Aorta (tissue), 5 donors: ENCODE data around the gene ADCY5. TPM values are rescaled to one million over a fixed set of nuclear protein-coding genes. Genes with fewer than 3 reads are reported as not detected.
A peak's percentile ranks its signal among the peaks of the same experiment; 100 is the strongest.

Source experiments
- ATAC-seq: fragments of 200-7000 bp; cut with Tn5 transposase; one replicate; pipeline ENCODE4 v1.9.1; 2022; ENCODE audit warnings: moderate library complexity; ENCODE audit not compliant: low FRiP score
- DNase-seq, 2 donors: peaks; one replicate each; pipeline ENCODE4 v3.0.0-alpha.2; 2020
- H3K27ac ChIP-seq, 2 donors: one replicate each; pipeline ENCODE4 v1.5.1; 2013; ENCODE audit warnings: low read length in 2 of 2, mild to moderate bottlenecking in 2 of 2, moderate library complexity in 2 of 2, control low read depth in 1 of 2, inconsistent platforms in 1 of 2, low read depth in 1 of 2
- H3K27me3 ChIP-seq, 2 donors: one replicate each; pipeline ENCODE4 v1.6.1; 2013; ENCODE audit warnings: control low read depth in 1 of 2, low read length in 1 of 2, mild to moderate bottlenecking in 1 of 2, moderate library complexity in 1 of 2; ENCODE audit not compliant: insufficient read depth in 2 of 2, control insufficient read depth in 1 of 2
- H3K36me3 ChIP-seq, 2 donors: one replicate each; pipeline ENCODE4 v1.6.1; 2013; ENCODE audit warnings: control low read depth in 1 of 2, low read length in 1 of 2, mild to moderate bottlenecking in 1 of 2; ENCODE audit not compliant: insufficient read depth in 2 of 2, control insufficient read depth in 1 of 2
- H3K4me1 ChIP-seq, 2 donors: one replicate each; pipeline ENCODE4 v1.6.1; 2013; ENCODE audit warnings: low read length in 2 of 2, control low read depth in 1 of 2, mild to moderate bottlenecking in 1 of 2, moderate library complexity in 1 of 2; ENCODE audit not compliant: insufficient read depth in 2 of 2, control insufficient read depth in 1 of 2
- H3K4me3 ChIP-seq, 2 donors: one replicate each; pipeline ENCODE4 v1.5.1; 2013; ENCODE audit warnings: low read length in 2 of 2, control low read depth in 1 of 2, mild to moderate bottlenecking in 1 of 2
- H3K9me3 ChIP-seq: one replicate; pipeline ENCODE4 v1.6.1; 2013; ENCODE audit warnings: mild to moderate bottlenecking, low read length; ENCODE audit not compliant: control insufficient read depth
- WGBS, 2 donors: extraction: QIAGEN DNeasy Blood & Tissue Kit; methylation state at CpG; one replicate each; pipeline ENCODE4 v1.1.7; 2013; 5-methylcytosine and 5-hydroxymethylcytosine counted together
- intact Hi-C, 2 donors: fragments of 100-400 bp; cut with DNase I; formaldehyde crosslinking; loops; one replicate each; pipeline versions ENCODE4 v1.14.2 to v1.15.0; 2022
- polyA plus RNA-seq, 2 donors: library from polyadenylated mRNA; stranded (reverse); fragments of 200-250 nt; gene quantifications; one replicate each; pipeline ENCODE4 v1.2.3, GENCODE V29; 2013
- total RNA-seq, 2 donors: library from RNA; stranded (reverse); fragmentation: NEBNext Ultra II Directional; extraction: Animal tissue kit (Norgen Biotek cat#: 25700); gene quantifications; one replicate each; pipeline ENCODE4 v1.2.1, GENCODE V29; 2021
- donor health status: healthy with polysubstance abuse.
- donor health status: Bipolar disorder and iron deficiency.
- donor health status: DM: no; HTN: no; CAD: no.
- donor health status: DM: no; HTN: no; CAD: no.
- donor health status: DM: yes; HTN: yes; CAD: no.

Gene ADCY5
- total and polyA plus RNA-seq, 4 donors = 6.6 to 72.7 (median 40.9) TPM

DNA sequence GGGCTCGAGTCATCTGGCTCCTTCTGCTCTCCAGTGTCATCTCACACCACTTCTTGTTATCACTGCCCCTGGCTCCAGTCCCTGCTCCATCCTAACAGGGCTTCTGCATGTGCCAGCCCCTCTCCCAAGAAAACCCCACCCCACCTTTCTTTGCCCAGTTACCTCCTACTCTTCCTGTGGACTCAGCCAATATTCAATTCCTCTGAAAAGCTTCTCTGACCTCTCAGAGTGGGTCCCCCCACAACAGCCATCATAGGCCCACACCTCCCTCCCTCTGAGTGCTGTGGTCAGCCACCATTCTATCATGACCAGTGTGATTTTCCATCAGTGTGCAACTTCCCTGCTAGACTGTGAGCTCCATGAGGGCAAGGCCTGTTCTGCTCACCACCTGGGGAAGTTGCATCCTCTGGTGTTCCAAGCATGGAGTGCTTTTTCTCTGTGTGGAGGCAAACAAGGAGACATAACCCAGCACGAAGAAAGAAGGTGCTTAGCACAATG is 71.6 kb downstream of the ADCY5 start:
- H3K4me3 ChIP-seq = no peak overlapping the region
- H3K4me1 ChIP-seq = peaks cover 0 to 1% of the 10 kb centered on the region in 2 donors
- H3K27ac ChIP-seq = peak overlapping the region; percentile 45 to 56
- WGBS, 2 donors = 45 to 47% methylated on average over 2 of the region's 2 CpGs
- no peaks in the 10 kb centered on the region for H3K36me3 ChIP-seq
- intact Hi-C loops = loop anchor here in 1 of 2 donors (10.0 kb wide), 1 partner anchor 68 kb away; the partner anchor contains the start of gene ADCY5
- no peaks in the 10 kb centered on the region for H3K27me3 ChIP-seq
- no peaks in the 10 kb centered on the region for H3K9me3 ChIP-seq
- no peak for DNase-seq
- no peak for ATAC-seq

DNA sequence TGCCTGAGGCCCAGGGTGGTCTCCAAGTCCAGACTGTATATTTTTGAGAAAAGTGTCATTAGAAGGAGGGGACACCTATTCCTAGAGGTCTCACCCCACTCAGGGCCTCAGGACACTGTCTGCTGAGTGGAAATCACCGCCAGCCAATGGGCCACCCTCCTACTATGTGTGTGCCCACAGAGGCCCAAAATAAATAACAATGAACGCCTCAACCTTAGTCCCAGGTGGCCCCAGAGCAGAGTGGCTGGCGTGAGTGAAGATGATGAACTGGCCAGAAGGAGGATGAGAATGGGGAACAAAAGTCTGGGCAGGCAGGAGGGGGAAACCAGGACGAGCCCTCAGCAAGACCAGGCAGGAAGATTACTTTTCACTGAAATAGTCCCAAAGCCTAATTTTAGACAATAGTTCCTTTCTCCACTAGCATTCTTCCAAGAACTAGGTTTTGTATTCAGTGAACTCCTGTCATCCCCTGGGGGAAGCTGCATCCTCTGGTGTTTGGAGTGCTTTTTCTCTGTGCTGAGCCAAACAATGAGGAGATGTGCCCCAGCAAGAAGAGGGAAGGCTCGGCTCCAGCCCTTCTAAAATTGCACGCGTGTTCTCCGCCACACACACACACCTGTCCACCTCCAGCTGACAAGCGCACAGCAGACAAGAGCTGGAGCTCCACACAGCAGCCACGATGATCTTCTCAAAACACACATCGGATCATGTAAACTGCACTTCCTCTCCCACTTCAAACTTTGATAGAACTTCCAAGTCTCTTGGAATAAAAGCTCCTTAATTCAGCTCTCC is 72.2 kb downstream of the ADCY5 start:
- intact Hi-C loops = loop anchor here in 1 of 2 donors (10.0 kb wide), 1 partner anchor 68 kb away; the partner anchor contains the start of gene ADCY5

DNA sequence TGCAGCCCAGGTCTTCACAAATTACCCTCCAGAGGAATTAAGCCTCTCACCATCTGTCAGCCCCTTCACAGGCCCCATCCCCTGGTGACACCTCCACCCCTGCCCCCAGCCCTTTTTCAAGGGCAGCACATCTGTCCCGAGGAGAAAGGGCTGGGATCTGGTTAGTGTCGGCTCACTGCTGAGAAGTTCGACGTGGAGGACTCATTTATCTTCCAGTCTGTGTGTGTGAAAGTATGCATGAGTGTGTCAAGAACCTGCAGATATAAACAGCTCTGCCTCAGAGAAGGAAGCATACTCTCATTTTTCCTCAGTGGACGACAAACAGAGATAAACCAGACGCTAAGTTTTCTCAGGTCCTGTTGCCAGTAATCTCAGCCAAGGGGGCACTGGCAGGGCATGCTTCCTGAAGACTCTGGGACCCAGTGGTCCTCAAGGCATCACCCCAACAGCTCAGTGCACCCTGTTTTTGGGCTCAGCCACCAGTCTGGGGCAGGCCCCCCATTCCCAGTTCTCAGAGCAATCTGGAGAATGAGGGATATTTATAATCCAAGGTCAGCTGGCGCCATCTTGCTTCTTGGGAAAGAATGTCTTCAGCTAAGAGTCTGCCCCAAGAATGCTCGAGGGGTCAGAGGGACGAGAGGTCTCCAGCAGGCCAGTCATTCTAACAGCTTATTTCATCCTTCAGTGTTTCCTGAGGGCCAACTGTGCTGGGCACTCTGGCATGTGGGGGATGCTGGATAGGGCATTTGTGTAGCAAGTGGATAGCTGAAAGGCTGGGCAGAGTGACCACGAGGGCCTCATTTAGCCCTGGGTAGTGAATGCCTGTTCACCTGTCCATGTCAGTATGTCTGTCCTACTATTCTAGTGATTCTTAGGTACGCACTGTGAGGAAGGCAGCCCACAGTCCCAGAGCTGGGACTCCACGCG is 73.6 kb downstream of the ADCY5 start:
- H3K4me1 ChIP-seq = peaks cover 1 to 9% of the 10 kb centered on the region in 2 donors
- H3K27ac ChIP-seq = peak overlapping the region; percentile 29 to 48
- whole genome bisulfite sequencing, 2 donors = 51 to 55% methylated on average over 13 of the region's 13 CpGs
- no peaks in the 10 kb centered on the region for H3K9me3 ChIP-seq
- intact Hi-C loops = loop anchor here in 1 of 2 donors (10.0 kb wide), 1 partner anchor 70 kb away; the partner anchor contains the start of gene ADCY5
- H3K4me3 ChIP-seq = no peak overlapping the region
- ATAC-seq (no peak), DNase-seq (no peak)
- H3K36me3 ChIP-seq = no peaks in the 10 kb centered on the region
- H3K27me3 ChIP-seq = no peaks in the 10 kb centered on the region

More for the DNA sequence above, 72.2 kb downstream of the ADCY5 start:
- H3K4me3 ChIP-seq = no peak overlapping the region
- DNase-seq = no peak
- 29 to 32% methylated on average over 11 of the region's 11 CpGs for WGBS, 2 donors
- H3K27me3 ChIP-seq = no peaks in the 10 kb centered on the region
- peak overlapping the region; percentile 11 to 45 for H3K27ac ChIP-seq
- H3K36me3 ChIP-seq = no peaks in the 10 kb centered on the region
- ATAC-seq = no peak
- peaks cover 1 to 5% of the 10 kb centered on the region in 2 donors for H3K4me1 ChIP-seq
- no peaks in the 10 kb centered on the region for H3K9me3 ChIP-seq

DNA sequence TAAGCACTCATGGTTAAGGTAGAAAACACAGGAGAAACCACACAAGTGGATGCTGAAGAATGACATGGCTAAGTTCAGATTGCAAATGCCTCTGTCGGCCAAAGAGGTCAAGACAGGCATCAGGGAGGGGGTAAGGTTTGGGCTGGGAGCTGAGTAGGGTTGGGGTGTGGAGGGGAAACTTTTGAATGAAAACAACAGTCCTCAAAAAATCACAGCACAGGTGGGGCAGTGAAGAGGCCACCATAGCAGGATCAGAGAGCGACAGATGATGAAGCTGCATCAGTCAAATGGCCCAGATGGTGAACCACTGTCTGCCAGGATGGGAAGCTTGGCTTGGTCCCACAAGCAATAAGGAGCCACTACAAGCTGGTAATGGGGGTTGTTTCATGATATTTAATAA is 74.9 kb downstream of the ADCY5 start:
- H3K4me1 ChIP-seq = peaks cover 1 to 9% of the 10 kb centered on the region in 2 donors
- no peaks in the 10 kb centered on the region for H3K27me3 ChIP-seq
- no peak for DNase-seq
- no peaks in the 10 kb centered on the region for H3K36me3 ChIP-seq
- H3K4me3 ChIP-seq = no peak overlapping the region
- no peaks in the 10 kb centered on the region for H3K9me3 ChIP-seq
- intact Hi-C loops = loop anchor here in 1 of 2 donors (10.0 kb wide), 1 partner anchor 71 kb away; the partner anchor contains the start of gene ADCY5
- H3K27ac ChIP-seq = peak overlapping the region in 1 of 2 donors; percentile 5
- ATAC-seq = no peak
- whole genome bisulfite sequencing, 2 donors = 55 to 60% methylated on average over 2 of the region's 2 CpGs

DNA sequence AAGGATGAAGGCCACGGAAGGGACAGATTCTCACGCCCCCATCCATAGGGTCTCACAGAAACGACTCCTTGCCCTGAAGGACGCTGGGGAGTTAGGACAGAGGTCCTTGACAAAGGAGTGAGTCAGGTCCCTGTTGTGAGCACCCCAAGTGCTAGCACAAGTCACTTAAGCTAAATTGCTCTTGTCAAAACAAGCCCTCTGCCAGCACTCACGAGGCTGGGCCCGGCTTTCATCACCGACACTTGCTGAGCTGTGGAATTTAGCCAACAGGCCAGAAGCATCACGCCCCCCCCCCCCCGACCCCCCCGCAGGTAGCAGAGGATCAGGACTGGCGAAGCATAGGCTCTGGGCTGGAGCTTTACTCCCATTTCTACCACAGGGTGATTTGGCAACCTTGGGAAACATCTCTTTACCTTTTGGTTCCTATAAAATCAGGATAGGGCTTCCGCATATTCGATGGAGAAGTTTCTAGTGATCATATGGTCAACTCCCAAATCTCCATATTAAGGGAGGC is 75.4 kb downstream of the ADCY5 start:
- no peak for ATAC-seq
- Histone ChIP-seq H3K36me3 (no peaks in the 10 kb centered on the region), H3K27me3 (no peaks in the 10 kb centered on the region), H3K9me3 (no peaks in the 10 kb centered on the region), H3K27ac (peak overlapping the region; percentile 43 to 84), H3K4me1 (peaks cover 1 to 9% of the 10 kb centered on the region in 2 donors), H3K4me3 (no peak overlapping the region)
- no peak for DNase-seq
- 15 to 17% methylated on average over 12 to 13 of the region's 13 CpGs for WGBS, 2 donors
- intact Hi-C loops = loop anchor here in 1 of 2 donors (10.0 kb wide), 1 partner anchor 71 kb away; the partner anchor contains the start of gene ADCY5

DNA sequence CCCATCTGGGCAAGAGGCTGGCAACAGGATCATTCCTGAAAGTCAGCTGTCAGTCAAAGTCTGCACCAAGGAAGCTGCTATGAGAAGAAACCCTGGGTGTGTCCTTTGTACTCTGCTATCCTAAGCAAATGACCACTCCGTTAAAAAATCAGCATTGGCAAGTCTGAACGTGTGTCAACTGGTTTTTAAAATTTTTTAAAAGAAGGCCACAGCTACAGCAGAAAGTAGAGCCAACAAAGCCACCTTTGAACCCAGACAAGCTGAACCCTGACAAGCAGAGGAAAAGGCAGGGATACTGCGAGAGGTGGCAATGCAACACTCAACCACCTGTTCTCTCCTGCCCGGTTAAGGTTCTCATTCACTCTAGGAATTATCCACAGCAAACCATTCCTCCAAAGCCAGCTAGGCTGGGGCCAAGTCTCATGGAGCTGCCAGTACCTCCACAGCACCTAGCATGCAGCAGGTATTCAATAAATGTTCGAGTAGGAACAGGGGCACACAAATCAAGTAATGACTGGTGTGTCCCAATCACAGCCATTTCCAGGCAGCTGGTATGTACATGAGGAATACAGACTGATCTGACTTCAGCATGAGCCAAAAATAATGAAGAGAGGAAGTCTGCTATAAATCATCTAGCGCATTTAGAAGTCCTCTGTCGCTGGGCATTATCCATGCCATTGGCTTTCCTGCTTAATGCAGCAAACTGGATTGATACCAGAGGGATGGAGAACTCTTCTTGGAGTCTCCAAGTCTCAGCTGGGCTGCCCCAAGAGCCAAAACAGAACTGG is 76.0 kb downstream of the ADCY5 start:
- peaks cover 1 to 9% of the 10 kb centered on the region in 2 donors for H3K4me1 ChIP-seq
- no peak overlapping the region for H3K4me3 ChIP-seq
- 20 to 22% methylated on average over 7 of the region's 7 CpGs for WGBS, 2 donors
- ATAC-seq (no peak), DNase-seq (no peak)
- H3K36me3 ChIP-seq = no peaks in the 10 kb centered on the region
- no peaks in the 10 kb centered on the region for H3K9me3 ChIP-seq
- intact Hi-C loops = loop anchor here in 1 of 2 donors (10.0 kb wide), 1 partner anchor 72 kb away; the partner anchor contains the start of gene ADCY5
- peak overlapping the region; percentile 43 to 84 for H3K27ac ChIP-seq
- H3K27me3 ChIP-seq = no peaks in the 10 kb centered on the region

DNA sequence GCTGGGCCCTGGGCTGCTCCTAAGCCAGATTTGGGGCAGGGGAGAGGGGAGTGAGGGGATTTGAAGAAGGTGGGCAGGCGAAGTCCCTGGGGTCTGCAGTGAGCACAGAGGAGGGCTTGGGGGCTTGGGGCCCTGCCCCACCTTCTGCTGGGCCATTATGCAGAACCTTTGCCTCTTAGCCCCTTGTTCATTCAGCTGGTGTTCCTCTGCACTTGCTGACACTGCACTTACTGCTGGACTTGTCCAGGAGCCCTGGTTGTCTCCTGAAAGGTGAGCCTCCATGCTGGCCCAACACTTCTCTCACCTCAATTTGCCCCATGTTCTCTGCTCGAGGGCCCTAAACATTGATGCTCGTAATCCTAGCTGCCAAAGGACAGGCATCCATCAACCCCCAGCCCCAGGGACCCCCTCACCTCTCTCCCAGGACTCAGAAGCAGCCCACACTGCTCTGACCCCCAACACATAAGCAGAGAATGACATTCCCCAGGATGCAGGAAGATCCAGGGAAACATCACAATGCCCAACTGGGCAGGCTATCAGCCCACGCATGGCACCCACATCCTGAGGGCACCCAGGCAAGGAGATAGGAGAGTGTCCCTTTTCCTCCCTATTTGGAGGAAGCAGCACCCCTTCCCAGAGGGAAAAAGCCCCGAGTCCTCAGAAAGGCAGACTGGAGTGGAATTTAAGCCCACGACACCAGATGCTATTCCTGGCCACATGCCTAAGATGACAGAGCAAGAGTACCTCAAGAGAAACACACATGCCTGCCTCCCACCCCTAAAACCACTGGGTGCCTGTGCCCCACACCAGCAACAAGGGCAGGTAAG is 76.8 kb downstream of the ADCY5 start:
- H3K4me1 ChIP-seq = peaks cover 0 to 9% of the 10 kb centered on the region in 2 donors
- WGBS, 2 donors = 40 to 49% methylated on average over 5 to 6 of the region's 6 CpGs
- peak overlapping the region in 1 of 2 donors; percentile 15 for H3K27ac ChIP-seq
- no peaks in the 10 kb centered on the region for H3K36me3 ChIP-seq
- H3K9me3 ChIP-seq = no peaks in the 10 kb centered on the region
- DNase-seq = peak in 1 of 2 donors; percentile 41
- no peaks in the 10 kb centered on the region for H3K27me3 ChIP-seq
- intact Hi-C loops = loop anchor here in 1 of 2 donors (10.0 kb wide), 1 partner anchor 73 kb away; the partner anchor contains the start of gene ADCY5
- ATAC-seq = no peak
- H3K4me3 ChIP-seq = no peak overlapping the region
